Brain pericyte (primary cell): ENCODE results near the gene CEP290.
A peak's percentile ranks its signal among the peaks of the same experiment; 100 is the strongest.
"Not testable (repeated sequence)": the region's sequence is repeated elsewhere in the genome, so short reads cannot be mapped to it uniquely, and the experiment has no call there.

Experiments
- DNase-seq: peaks from one replicate; pipeline ENCODE4 v3.0.0-alpha.2; 2012; ENCODE audit warnings: low read depth, low spot score

Gene CEP290

DNA sequence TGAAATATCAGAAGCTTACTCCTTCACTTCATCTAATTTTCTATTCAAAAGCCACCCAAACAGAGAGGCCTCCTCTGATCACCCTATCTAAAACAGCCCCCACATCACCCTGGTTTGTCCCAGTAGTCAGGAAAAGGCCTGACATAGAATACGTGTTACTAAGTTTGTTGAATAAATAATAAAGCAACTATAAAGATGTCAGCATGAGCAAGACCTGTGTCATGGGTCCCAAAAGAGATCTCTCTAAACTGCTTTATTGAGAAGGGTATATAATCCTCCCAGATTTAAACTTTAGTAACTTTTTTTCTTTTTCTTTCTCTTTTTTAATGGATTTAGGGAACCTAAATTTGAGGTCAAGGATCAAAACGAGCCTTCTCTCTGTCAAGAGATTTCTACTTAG, 85.3 kb downstream of the CEP290 start:
- DNase-seq = no peak

GRCh38 chr12:88052686-88053085, 89.2 kb downstream of the CEP290 start:
- DNase-seq = no peak

DNA sequence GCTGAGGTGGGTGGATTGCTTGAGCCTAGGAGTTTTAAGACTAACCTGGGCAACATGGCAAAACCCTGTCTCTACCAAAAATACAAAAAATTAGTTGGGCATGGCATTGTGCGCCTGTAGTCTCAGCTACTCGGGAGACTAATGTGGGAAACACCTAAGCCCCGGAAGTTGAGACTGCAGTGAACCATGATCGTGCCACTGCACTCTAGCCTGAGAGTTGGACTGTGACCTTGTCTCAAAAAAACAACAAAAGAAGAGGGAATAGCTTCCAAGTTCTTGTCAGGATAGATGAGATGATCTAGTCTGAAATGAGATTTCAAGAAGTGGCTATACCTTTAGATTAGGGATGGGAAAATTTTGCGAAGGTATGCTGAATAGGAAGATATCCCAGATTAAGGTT, 97.9 kb downstream of the CEP290 start:
- DNase-seq = no peak

GRCh38 chr12:88037770-88038169, 104.1 kb downstream of the CEP290 start:
- DNase-seq = no peak

- no peak for DNase-seq
These were observed 105.4 kb downstream of the CEP290 start for GRCh38 chr12:88036353-88036965.

DNA sequence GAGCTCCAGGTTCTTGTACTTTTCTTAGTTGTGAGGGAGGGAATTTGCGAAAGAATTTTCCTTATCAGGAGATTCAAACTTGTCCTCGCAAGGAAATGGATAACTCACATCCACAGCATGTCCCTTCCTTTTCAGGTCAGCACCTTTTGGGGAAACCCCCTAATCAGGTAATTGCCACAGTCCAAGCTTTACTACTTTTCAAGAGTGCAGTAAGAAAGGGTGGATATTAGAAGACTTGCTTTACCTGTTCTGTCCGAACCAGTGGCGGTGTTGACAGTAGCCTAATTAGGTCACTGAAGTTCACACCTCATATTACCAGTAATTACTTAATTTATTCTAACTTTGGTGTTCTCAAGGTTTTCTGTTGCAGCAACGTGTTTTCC, 106.0 kb downstream of the CEP290 start:
- no peak for DNase-seq

GRCh38 chr12:88035271-88035906, 106.5 kb downstream of the CEP290 start:
- peak; percentile 67 for DNase-seq

GRCh38 chr12:88031161-88031560, 110.7 kb downstream of the CEP290 start:
- not testable (repeated sequence) for DNase-seq

DNA sequence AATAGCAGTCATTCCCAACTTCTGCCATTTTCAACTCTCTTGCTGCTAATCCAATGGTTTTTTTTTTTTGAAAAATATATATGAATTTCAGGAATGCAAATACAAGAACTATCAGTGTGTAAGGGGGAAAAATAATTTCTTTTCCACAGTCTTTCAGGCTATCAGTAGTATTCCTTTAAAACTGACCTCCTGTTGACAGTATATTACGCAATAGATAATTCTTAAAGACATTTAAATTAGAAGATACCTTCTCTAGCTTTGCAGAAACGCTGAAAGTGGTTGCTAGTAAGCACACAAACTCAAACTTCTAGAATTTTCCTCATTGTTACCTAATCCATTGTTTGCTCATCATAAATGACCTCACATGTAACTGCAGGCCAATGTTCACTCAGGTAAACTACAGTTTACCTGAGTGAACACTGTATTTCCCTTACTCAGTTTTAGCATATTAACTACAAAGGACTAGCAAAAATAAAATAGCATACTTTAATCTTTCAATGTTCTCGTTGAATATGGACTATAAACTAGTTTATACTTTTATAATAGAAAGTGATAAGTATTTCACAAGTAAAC, 112.7 kb downstream of the CEP290 start, which contains the start of gene C12orf50:
Gene C12orf50, minus strand, starts transcription at position 309 of the 573 bp plus-strand sequence. CDS start 2,439 bp downstream, outside the sequence.
- no peak for DNase-seq

DNA sequence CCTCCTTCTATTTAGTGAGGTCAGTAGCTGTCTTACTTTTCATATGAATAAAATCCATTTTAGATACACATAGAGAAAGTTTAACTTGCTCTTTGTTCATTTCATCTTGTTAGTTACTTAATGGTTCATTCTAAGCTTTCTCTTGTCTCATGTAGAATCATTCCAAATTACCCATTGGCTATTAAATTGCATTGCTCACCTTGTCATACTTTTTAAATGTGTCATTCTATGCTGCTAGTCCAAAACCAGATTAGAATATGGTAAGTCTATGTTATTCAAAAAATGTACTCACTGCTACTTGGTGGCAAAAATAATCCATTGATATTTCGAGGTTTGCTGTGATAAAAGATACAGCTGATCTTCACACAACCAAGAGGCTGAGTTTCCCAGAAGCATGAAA, 115.7 kb downstream of the CEP290 start:
- no peak for DNase-seq

GRCh38 chr12:88017964-88018363, 123.9 kb downstream of the CEP290 start:
- DNase-seq = no peak

DNA sequence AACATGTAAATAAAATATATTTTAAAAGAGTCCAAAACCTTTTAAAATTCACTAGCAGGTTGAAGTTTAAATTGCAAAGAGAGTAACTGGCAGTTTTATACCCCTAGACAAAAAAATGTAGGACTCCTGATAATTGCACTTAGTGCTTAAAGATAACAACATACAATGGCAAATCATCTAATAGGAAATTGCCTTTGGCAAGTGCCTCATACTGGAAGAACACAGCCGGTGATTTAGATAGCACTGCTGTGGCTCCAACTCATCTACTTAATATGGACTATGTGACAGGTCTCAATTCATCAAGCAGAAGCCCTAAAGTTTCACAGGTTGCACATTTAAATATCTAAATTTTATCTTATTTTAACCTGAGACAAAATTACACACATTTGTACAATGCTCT, 126.1 kb downstream of the CEP290 start:
- DNase-seq = no peak

GRCh38 chr12:88011755-88012154, 130.1 kb downstream of the CEP290 start:
- no peak for DNase-seq

GRCh38 chr12:88006351-88006750, 135.5 kb downstream of the CEP290 start:
- no peak for DNase-seq

DNA sequence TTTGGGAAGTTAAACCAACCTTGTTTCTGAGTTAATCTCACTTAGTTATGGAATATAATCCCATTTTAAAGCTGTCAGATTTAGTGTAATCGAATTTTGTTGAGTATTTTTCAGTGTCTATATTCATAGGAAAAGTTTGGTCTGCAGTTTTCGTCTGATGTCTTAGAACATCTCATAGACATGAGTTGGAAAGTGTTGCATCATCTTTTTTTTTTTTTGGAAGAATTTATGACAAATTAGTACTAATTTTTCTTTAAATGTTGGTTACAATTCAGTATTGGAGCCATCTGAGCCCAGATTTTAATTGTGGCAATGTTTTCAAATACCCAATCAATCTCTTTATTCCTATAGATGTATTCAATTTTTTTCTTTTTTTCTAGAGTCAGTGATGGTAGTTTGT, 140.6 kb downstream of the CEP290 start:
- no peak for DNase-seq
